ENCODE data around the gene SPP2.
A peak's percentile ranks its signal among the peaks of the same experiment; 100 is the strongest.

The SPP2 gene

GRCh38 chr2:234102112-234102511 is 51.6 kb downstream of the SPP2 start:
- TF ChIP-seq CTCF (conservative IDR thresholded peaks at IDR 0.05) = peak; percentile 27
- no peak for TF ChIP-seq ZFX (IDR thresholded peaks at IDR 0.05)
- H3K27ac ChIP-seq = no peak overlapping the region

GRCh38 chr2:234107861-234108260 is 57.4 kb downstream of the SPP2 start:
- TF ChIP-seq ZFX (IDR thresholded peaks at IDR 0.05) = no peak
- TF ChIP-seq CTCF (conservative IDR thresholded peaks at IDR 0.05) = no peak
- H3K27ac ChIP-seq = no peak overlapping the region

- TF ChIP-seq CTCF (conservative IDR thresholded peaks at IDR 0.05) (no peak), ZFX (IDR thresholded peaks at IDR 0.05) (no peak)
- H3K27ac ChIP-seq = no peak overlapping the region
Observed at GRCh38 chr2:234109321-234109720, 58.8 kb downstream of the SPP2 start.

- H3K27ac ChIP-seq = no peak overlapping the region
- TF ChIP-seq ZFX (IDR thresholded peaks at IDR 0.05) = no peak
- 0 out of 2 replicates have a peak, but pooled peaks have one; percentile 6 for TF ChIP-seq CTCF (conservative IDR thresholded peaks at IDR 0.05)
Observed at GRCh38 chr2:234110219-234110618, 59.7 kb downstream of the SPP2 start.

- no peak overlapping the region for H3K27ac ChIP-seq
- TF ChIP-seq CTCF (conservative IDR thresholded peaks at IDR 0.05) (no peak), ZFX (IDR thresholded peaks at IDR 0.05) (no peak)
Observed at GRCh38 chr2:234111523-234111922, 61.0 kb downstream of the SPP2 start.

- no peak overlapping the region for H3K27ac ChIP-seq
- TF ChIP-seq ZFX (IDR thresholded peaks at IDR 0.05) (no peak), CTCF (conservative IDR thresholded peaks at IDR 0.05) (no peak)
Observed at GRCh38 chr2:234116010-234116409, 65.5 kb downstream of the SPP2 start.

GRCh38 chr2:234121999-234122398 is 71.5 kb downstream of the SPP2 start:
- no peak overlapping the region for H3K27ac ChIP-seq
- TF ChIP-seq CTCF (conservative IDR thresholded peaks at IDR 0.05) (no peak), ZFX (IDR thresholded peaks at IDR 0.05) (no peak)
